Measurements from ENCODE around the gene CCDC27. TPM values are rescaled to one million over a fixed set of nuclear protein-coding genes. Genes with fewer than 3 reads are reported as not detected.

Gene CCDC27
- total RNA-seq, 3 donors from 2014 or later: not detected

DNA sequence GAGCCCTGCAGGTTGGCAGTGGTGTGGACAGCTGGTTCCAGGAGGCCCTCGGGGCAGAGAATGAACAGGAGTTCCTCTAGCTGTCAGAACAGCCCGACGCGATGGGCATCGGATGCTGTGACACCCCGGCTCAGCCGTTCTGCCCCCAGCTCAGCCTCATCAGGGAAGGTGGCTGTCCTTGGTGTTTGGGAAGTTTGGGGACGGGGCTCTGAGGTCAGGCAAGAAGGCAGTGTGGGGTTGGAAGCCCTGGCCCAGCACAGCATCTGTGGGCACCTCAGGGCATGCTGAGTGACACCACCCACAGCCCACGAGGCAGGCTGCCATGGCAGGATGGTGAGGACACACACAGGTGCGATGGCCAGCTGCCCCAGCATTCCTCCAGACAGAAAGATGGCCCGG lies 40.9 kb upstream of the CCDC27 start:
- DNase-seq (no peak), ATAC-seq (no peak)
- Histone ChIP-seq H3K9me3 (no peaks in the 10 kb centered on the region), H3K4me1 (ENCODE audit: low read depth) (no peaks in the 10 kb centered on the region), H3K36me3 (ENCODE audit: low read depth) (no peaks in the 10 kb centered on the region), H3K4me3 (no peak overlapping the region)
- TF ChIP-seq, protein P1, sequence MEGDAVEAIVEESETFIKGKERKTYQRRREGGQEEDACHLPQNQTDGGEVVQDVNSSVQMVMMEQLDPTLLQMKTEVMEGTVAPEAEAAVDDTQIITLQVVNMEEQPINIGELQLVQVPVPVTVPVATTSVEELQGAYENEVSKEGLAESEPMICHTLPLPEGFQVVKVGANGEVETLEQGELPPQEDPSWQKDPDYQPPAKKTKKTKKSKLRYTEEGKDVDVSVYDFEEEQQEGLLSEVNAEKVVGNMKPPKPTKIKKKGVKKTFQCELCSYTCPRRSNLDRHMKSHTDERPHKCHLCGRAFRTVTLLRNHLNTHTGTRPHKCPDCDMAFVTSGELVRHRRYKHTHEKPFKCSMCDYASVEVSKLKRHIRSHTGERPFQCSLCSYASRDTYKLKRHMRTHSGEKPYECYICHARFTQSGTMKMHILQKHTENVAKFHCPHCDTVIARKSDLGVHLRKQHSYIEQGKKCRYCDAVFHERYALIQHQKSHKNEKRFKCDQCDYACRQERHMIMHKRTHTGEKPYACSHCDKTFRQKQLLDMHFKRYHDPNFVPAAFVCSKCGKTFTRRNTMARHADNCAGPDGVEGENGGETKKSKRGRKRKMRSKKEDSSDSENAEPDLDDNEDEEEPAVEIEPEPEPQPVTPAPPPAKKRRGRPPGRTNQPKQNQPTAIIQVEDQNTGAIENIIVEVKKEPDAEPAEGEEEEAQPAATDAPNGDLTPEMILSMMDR (IDR thresholded peaks at IDR 0.05): no peak
- intact Hi-C loops (cut with DNase I, micrococcal nuclease): no loop called here

DNA sequence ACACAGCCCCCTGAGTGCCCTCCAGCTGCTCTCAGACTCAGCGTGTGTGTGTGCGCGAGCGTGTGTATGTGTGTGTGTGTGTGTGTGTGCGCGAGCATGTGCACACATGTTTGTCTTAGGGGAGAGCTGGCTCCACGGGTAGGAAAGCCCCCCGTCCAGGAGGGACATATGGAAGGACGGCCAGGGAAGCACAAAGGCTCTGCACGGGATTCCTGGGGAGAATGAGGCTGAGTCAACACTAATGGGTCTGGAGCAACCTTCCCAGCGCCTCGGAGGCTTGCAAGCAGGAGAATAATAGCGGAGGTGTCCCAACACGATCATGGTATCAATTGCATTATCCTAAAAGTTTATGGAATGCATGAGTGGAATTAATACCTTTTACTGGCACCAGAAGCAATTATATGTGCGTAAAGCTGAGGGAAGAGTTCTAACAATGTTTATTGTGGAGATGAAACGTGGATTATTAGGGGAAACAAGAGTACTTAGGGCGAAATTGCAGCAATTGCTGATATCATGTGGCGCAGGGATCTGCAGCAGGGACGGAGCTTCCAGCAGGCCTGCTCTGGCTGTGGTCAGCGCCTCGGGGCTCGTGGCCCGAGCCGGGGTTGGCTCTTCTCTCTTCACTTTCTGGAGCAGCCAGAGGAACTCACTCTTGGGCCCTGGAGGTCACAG lies 40.3 kb upstream of the CCDC27 start:
- Histone ChIP-seq H3K4me1 (ENCODE audit: low read depth) (no peaks in the 10 kb centered on the region), H3K9me3 (no peaks in the 10 kb centered on the region), H3K4me3 (no peak overlapping the region), H3K36me3 (ENCODE audit: low read depth) (no peaks in the 10 kb centered on the region)
- ATAC-seq: no peak
- TF ChIP-seq, protein P1 (IDR thresholded peaks at IDR 0.05): no peak
- no peak for DNase-seq
- intact Hi-C loops (cut with DNase I, micrococcal nuclease): no loop called here

DNA sequence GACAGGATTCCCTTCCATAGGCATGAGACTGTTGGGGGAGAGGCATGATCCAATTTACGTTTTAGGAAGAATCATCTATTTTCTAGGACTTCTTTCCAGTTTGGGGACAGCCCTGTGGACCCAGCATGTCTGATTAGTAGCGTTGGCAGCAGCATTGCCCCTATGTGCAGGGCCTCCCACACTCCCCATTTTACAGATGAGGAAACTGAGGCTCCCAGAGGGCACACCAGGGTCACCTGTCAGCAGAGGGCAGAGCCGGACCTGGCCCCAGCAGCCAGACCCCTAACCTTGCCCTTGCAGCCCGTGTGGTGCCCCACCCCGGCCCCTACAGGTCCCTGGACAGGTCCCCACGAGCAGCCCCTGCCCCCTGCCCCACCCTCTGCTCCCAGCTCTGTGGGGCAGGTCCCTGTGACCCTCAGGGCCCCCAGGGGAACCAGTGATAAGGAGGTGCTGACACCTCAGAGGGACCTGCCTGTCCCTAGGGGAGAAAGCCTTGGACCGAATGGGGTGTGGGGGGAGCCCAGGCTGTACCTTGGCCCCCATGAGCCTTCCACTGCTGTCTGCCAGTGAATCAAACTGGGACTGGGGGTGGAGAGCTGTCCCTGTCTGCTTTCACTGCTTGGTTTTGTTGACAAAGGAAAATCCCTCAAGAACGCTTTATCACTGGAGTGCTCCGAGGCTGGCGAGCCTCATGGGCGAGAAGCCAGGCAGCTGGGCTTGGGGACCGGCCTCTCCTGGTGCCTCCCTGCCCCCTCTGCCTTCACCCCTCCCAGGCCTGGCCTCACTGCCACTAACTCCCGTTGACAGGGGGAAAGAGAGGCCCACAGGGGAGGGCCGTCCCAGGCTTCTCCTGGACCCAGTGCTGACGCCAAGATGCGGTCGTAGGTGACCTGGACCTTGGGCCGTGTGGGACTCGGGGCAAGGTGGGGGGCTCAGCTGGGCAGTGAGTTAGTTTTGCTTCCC lies 39.4 kb upstream of the CCDC27 start:
- intact Hi-C loops (cut with DNase I, micrococcal nuclease): no loop called here
- no peaks in the 10 kb centered on the region for H3K4me1 ChIP-seq (ENCODE audit: low read depth)
- DNase-seq (no peak), ATAC-seq (no peak)
- no peaks in the 10 kb centered on the region for H3K36me3 ChIP-seq (ENCODE audit: low read depth)
- no peaks in the 10 kb centered on the region for H3K9me3 ChIP-seq
- no peak overlapping the region for H3K4me3 ChIP-seq
- TF ChIP-seq, protein P1 (IDR thresholded peaks at IDR 0.05): no peak

DNA sequence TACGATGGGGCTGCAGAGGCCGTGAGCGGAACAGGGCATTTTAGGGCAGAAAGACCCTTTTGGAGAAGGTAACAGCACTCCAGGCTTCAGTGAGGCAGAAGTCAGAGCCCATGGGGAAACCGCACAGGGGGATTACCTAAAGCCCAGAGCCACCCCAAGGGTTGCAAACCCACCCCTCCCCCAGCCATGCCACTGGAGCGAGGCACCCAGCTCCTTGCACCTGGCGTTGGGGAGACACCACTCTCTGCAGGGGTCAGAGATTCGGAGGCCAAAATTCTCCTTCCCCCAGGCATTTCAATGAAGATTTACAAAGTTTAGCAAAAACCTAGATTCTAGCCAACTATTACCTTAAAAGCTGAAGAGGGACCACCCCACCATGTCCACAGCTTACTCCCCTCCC lies 38.4 kb upstream of the CCDC27 start:
- no peak overlapping the region for H3K4me3 ChIP-seq
- H3K4me1 ChIP-seq (ENCODE audit: low read depth): no peaks in the 10 kb centered on the region
- TF ChIP-seq, protein P1 (IDR thresholded peaks at IDR 0.05): no peak
- intact Hi-C loops (cut with DNase I, micrococcal nuclease): no loop called here
- H3K36me3 ChIP-seq (ENCODE audit: low read depth): no peaks in the 10 kb centered on the region
- DNase-seq (no peak), ATAC-seq (no peak)
- no peaks in the 10 kb centered on the region for H3K9me3 ChIP-seq

DNA sequence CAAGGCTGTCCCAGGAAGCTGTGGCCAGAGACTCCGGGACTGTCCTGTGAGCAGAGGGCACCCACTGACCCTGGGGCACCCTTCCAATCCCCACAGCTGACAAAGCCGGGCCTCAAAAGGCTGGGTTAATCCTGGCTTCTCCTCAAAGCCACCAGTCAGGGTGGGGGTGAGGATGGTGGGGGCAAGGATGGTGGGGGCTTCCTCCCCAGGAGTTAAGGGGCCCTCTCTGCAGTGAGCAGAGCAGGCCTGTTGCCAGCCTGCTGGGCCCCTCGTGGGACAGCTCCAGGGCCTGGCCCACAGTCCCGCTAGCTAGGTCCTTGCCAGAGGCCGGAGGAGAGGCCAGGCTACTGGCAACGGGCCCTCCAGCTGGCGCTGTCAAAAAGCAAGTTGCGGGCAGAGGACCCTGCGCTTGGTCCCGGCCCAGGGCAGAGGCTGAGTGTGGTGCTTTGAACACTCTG lies 37.9 kb upstream of the CCDC27 start:
- TF ChIP-seq, protein P1 (IDR thresholded peaks at IDR 0.05): no peak
- Histone ChIP-seq H3K9me3 (no peaks in the 10 kb centered on the region), H3K4me1 (ENCODE audit: low read depth) (no peaks in the 10 kb centered on the region), H3K36me3 (ENCODE audit: low read depth) (no peaks in the 10 kb centered on the region), H3K4me3 (no peak overlapping the region)
- ATAC-seq (no peak), DNase-seq (no peak)
- intact Hi-C loops (cut with DNase I, micrococcal nuclease): no loop called here
